Head of caudate nucleus (tissue), 42 donors: ENCODE measurements around the gene GPRC5A.

Experiments
- DNase-seq, 42 donors: peaks; one replicate each; pipeline versions ENCODE4 v3.0.0 to v3.0.0-alpha.2; 2020 to 2021; ENCODE audit warnings: mixed read lengths in 7 of 42
- intact Hi-C: fragments of 100-400 bp; cut with DNase I; formaldehyde crosslinking; loops from one replicate; pipeline ENCODE4 v1.15.0; 2022

The GPRC5A gene

DNA sequence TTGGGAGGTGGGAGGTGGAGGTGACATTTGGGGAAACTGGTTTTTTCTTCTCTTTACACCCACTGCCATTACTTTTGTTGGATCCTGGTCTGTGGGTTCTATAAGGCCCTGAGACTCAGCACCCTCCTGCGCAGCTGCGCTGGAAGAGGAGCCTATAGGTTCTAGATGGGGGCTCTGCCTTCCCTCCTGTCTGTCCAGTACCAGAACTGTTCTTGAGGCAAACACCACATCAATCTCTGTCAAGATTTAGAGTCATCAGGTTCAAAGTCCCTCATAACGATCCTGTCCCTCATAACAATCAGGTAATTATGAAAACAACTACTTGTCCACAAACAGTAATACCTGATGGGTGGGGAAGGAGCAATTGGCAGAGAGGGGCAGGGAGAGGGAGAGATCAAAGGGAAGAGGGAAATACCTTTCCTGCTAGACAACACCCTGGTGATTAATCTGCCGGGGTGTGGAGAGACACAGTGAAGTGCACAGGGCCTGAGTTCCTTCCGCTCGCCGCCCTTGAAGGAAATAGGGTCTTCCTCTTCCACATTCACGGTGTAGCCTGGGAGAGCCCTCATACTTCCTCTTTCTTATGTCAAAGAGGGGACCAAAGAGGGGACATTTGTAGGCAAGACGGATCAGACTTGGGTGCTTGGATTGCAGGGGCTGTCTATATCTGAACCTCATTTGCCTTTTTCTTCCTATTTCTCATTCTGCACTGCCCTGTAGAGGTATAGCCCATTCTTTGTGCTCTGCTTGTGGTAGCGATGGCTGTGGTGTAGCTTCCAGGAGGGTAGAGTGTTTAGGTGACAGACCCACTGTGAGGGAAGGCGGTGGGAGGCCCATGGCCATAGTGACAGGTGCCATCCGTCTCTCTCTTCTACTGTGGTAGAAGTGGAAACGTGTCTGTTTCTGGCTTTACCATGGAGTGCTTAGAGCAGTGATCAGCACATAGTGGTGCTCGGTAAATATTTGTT, 12.6 kb downstream of the GPRC5A start:
- peak in 2 of 42 donors; percentile 13 to 19 for DNase-seq
- intact Hi-C loops, result no loop called here

DNA sequence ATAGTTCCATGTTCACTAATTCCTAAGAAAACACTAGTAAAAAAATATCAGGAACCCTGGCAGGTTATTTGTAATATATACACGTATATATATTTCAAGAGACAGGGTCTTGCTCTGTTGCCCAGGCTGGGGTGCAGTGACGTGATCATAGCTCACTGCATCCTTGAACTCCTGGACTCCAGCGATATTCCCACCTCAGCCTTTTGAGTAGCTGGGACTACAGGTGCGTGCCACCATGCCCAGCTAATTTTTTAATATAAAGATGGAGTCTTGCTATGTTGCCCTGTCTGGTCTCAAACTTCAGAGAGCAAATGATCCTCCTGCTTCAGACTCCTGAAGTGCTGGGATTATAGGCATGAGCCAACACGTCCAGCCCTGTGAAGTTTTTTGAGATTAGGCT, 16.2 kb downstream of the GPRC5A start:
- DNase-seq, result no peak
- intact Hi-C loops, result no loop called here

DNA sequence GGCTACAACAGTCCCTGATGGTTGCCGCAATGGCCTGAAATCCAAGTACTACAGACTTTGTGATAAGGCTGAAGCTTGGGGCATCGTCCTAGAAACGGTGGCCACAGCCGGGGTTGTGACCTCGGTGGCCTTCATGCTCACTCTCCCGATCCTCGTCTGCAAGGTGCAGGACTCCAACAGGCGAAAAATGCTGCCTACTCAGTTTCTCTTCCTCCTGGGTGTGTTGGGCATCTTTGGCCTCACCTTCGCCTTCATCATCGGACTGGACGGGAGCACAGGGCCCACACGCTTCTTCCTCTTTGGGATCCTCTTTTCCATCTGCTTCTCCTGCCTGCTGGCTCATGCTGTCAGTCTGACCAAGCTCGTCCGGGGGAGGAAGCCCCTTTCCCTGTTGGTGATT, 16.9 kb downstream of the GPRC5A start:
- intact Hi-C loops, result no loop called here

DNA sequence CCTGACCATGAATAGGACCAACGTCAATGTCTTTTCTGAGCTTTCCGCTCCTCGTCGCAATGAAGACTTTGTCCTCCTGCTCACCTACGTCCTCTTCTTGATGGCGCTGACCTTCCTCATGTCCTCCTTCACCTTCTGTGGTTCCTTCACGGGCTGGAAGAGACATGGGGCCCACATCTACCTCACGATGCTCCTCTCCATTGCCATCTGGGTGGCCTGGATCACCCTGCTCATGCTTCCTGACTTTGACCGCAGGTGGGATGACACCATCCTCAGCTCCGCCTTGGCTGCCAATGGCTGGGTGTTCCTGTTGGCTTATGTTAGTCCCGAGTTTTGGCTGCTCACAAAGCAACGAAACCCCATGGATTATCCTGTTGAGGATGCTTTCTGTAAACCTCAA, 17.3 kb downstream of the GPRC5A start:
- no peak for DNase-seq
- intact Hi-C loops, result no loop called here

More for the DNA sequence above, 16.9 kb downstream of the GPRC5A start:
- DNase-seq, result no peak

DNA sequence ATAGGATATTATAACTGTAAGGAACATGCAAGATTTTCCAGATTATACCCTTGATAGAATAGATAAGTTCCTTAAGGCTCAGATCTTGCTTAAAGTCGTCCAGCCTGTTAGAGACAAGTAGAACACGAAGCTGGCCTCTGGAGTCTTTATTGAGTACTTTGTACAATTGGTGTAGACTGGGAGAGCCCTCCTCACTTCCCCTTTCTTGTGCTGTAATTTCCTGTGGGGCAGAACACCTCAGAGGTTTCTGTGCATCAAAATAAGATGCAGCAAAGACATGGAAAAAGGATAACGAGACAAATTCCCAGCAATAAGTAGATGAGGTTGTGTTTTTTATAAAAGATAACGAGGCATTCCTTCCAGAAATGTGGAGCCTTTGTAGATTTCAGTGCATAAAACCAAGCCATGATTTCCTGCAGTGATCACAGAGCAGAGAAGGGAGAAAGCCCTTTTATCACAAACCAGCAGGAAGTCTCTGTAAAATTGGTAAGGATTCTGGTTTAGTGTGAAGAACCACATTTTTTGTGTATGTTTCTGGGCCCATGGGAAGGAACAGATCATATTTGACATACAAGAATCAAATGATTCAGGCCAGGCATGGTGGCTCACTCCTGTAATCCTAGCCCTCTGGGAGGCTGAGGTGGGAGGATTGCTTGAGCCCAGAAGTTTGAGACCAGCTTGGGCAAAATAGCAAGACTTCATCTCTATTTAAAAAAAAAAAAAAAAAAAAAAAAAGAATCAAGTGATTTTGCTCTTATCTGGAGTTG, 18.0 kb downstream of the GPRC5A start:
- DNase-seq, result no peak
- intact Hi-C loops, result no loop called here

DNA sequence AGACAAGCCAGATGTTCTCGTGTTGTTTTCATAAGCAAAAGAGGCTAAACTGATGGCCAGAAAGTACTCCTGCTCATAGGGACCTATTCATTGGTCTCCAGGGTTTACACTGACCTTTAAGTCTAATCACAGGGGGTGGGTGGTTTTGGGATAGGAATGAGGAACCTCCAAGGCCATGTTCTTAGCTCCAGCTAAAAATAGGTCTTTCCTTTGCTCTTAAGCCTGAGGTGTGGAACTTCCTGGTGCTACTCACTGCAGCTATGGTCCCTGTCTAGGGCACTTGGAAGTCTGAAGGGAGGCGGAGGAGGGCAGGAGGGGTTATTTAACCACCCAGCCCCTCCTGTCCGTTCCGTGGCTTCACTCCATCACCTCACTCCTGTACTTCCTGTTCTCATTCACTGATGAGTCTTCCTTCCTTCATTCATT, 18.6 kb downstream of the GPRC5A start:
- DNase-seq, result no peak
- intact Hi-C loops, result loop anchor here (5.0 to 10.0 kb wide), 2 partner anchors 185 to 297 kb away; no protein-coding TSS in a partner anchor

DNA sequence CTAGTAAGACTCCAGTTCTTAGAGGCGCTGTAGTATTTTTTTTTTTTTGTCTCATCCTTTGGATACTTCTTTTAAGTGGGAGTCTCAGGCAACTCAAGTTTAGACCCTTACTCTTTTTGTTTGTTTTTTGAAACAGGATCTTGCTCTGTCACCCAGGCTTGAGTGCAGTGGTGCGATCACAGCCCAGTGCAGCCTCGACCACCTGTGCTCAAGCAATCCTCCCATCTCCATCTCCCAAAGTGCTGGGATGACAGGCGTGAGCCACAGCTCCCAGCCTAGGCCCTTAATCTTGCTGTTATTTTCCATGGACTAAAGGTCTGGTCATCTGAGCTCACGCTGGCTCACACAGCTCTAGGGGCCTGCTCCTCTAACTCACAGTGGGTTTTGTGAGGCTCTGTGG, 21.3 kb downstream of the GPRC5A start:
- intact Hi-C loops, result loop anchor here (5.0 to 10.0 kb wide), 2 partner anchors 182 to 295 kb away; no protein-coding TSS in a partner anchor
- no peak for DNase-seq

DNA sequence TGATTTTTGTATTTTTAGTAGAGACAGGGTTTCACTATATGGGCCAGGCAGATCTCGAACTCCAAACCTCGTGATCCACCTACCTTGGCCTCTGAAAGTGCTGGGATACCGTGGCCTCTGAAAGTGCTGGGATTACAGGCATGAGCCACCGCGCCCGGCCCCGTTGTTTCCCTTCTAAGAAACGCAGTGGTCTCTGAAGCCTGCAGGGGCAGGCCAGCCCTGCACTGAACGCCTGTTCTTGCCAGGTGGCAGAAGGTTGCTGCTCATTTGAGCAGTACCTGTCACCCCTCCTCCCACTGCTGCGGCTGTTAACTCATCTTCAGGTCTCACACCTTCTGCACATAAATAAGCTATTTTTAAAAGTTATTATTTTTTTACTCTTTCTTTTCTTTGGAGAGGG, 24.3 kb downstream of the GPRC5A start:
- peak in 1 of 42 donors; percentile 28 for DNase-seq
- intact Hi-C loops, result loop anchor here (2.0 to 10.0 kb wide), 2 partner anchors 59 to 179 kb away; no protein-coding TSS in a partner anchor

DNA sequence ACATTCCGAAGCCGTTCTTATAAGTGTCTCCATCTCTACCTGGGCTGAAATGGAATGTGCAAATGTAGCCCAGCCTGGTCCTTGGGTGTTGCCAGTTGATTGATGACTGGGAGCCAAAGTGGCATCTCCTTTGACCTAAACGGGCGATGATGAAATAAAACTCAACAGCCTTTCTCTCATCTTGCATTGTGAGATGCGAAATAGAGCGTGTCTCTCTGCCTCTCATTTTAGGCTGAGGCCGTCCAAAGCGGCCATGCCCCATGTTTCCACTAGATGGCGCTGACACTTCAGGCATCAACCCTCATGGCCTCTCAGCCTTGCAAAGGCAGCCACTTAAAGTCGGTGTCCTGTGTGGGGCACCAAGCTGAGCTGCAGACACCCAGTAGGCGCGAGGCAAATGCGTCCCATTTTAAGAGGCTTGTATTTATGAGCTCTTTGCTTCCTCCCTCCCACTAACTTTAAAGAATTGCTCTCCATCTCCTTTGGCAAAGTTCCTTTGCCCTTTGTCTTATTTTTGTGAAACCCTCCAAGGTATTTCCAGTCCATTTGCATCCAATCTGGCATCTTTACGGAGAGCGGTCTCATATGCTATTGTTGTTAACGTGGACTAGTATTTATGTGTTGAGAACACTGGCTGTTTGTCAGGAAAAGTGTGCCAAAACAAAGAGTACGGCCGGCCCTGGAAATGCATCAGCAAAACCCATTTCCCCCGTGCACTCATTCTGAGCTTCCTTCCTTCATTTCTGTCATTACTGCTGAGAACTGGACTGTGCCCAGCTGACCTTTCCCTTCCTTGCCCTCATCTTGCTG, 25.0 kb downstream of the GPRC5A start:
- intact Hi-C loops, result loop anchor here (2.0 to 10.0 kb wide), 2 partner anchors 58 to 178 kb away; no protein-coding TSS in a partner anchor
- peak; percentile 77 to 98 (median 94) for DNase-seq

DNA sequence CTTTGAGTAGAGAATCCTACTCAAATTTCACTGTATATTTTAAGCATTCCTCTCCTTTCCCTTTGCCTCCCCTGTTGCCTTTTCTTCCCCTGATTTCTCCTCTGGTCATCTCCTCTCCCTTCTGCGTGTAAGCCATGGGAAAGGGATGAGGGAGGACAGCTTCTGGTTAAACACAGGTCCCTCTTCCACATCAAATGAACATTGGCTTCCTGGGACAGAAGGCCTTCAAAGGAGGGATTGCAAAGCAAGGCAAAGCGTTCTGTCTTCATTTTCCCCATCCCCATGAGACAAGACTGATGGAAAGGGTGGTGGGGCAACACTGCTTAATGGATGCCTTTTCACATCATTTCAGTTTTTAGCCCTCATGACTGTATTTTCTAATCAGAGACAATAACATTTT, 26.2 kb downstream of the GPRC5A start:
- DNase-seq, result peak in 1 of 42 donors; percentile 13
- intact Hi-C loops, result loop anchor here (2.0 to 10.0 kb wide), 2 partner anchors 57 to 177 kb away; no protein-coding TSS in a partner anchor

DNA sequence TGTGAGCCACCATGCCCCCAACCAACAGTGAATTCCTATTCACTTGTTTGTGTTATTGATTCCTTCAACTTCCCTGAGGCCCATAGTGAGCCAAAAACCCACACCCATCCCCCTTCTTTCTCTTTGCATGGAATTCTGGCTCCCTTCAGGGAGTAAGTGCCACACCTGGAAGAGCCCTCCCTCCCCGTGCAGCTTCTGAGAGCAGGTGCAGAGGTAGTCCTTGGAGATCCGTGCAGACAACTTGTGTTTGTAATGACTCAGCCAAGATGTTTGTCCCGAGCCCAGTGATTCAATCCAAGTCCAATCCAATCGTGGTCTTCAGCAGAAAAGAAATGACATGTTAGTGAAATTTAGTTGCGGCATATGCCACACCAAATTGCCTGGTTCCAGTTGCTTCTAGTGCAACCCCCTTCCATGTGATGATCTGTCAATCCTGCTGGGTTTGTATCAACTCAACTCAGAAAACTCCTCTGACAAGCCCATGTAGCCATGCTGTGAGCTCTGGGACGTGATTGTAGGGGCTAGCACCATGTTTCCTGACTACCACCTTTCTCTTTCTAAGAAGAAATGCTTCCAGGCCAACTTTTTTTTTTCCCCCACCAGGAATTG, 27.5 kb downstream of the GPRC5A start:
- intact Hi-C loops, result loop anchor here (10.0 kb wide), 1 partner anchor 176 kb away; no protein-coding TSS in a partner anchor
- DNase-seq, result peak in 1 of 42 donors; percentile 8

DNA sequence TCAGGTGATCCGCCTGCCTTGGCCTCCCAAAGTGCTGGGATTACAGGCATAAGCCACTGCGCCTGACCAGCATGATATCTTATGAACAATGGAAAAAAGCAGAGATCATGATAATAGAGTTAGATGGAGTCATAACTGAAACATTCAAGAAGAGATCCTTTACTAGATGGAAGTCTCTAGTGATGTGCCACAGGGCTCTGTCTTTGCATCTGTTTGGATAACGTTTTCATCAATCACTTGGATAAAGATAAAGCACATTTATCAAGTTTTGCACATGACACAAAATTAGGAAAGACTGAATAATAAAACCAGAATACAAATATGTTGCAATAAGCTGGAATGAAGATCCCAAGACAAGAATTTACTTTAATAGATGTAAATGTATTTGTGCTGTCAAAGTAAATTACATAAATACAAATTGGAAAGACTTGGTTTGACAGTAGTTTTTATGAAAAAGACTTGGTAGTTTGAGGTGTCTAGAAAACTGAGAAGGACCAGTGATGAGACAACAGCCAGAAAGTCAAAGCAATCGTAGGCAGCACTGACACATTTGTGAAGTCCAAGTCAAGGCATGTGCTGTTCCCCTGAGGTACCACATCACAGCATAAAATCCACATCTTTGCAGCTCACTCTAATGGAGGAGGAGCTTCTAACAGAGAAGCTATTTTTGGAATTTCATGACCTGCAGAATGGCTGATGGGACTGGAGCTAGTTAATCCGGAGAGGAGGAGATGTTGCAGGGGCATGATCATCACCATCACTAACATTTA, 28.5 kb downstream of the GPRC5A start:
- no peak for DNase-seq

DNA sequence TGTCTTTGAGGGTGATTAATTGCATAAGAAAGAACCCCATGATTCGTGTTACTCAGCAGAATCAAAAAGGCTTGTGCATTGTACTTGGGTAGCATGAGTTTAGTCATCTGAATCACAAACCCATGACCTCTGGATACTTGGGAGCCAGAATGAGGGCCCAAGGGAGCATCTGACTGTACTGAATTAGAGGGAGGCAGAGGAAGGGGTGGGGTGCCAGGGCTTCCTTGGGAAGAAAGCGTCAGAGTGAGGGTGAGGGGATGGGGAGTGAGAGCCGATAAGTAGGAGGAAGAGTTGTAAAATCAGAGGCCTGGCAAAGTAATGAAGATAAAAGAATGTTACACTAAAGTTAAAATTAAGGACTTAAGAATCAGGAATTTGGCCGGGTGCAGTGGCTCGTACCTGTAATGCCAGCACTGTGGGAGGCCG, 30.8 kb downstream of the GPRC5A start:
- no peak for DNase-seq
- intact Hi-C loops, result no loop called here

More for the DNA sequence above, 28.5 kb downstream of the GPRC5A start:
- intact Hi-C loops, result loop anchor here (10.0 kb wide), 1 partner anchor 175 kb away; no protein-coding TSS in a partner anchor

DNA sequence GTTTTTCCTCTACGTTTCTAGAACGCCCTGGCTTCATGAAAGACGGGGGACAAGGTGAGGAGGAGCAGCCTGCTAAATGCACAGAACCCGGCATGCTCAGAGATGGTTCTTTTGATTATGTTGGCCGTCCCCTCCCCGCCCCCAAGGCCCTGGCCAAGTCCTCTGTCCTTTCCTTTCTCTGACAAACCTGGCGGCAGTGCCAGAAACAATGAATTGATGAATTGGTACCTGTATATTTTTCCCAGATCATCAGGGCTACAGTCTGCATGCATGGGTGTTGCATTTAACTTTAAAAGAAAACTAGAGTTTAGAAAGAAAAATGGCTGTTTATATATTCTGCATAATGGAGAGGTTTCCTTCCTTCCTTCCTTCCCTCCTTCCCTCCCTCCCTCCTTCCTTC, 31.6 kb downstream of the GPRC5A start:
- no peak for DNase-seq
- intact Hi-C loops, result no loop called here

DNA sequence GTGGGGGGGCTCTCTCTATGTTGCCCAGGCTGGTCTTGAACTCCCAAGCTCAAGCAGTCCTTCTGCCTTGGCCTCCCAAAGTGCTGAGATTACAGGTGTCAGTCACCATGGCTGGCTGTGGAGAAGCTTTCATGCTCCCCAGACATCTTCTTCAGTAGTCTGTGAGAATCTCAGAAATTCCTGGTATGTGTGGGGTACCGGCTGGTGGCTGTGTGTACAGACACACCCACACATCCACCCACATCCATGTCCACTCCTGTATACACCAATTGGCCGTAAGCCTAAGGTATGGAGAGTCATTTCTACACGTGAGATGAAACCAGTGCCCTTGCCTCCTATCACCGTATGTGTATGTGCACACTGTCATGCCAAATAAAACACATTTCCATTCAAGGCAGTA, 32.8 kb downstream of the GPRC5A start:
- intact Hi-C loops, result no loop called here

DNA sequence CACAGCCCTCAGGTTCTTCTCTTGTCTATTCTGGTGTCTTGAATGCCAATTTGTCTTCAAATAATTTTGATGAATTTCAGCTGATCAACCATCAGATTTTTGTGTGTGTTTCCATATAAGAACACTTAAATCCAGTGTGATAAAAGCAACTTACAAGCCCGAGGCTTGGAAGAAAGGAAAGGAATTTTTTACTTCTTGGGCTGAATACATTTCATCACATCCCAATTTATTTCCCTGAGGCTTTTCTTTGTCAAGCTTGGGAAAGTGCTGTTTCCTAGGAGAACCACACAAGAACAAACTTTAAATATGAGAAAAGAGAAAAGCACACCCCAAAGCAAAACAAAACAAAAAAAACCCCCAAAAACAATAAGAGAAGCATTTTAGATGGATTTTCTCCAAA, 34.0 kb downstream of the GPRC5A start:
- intact Hi-C loops, result no loop called here
- DNase-seq, result no peak

More for the DNA sequence above, 32.8 kb downstream of the GPRC5A start:
- DNase-seq, result no peak

DNA sequence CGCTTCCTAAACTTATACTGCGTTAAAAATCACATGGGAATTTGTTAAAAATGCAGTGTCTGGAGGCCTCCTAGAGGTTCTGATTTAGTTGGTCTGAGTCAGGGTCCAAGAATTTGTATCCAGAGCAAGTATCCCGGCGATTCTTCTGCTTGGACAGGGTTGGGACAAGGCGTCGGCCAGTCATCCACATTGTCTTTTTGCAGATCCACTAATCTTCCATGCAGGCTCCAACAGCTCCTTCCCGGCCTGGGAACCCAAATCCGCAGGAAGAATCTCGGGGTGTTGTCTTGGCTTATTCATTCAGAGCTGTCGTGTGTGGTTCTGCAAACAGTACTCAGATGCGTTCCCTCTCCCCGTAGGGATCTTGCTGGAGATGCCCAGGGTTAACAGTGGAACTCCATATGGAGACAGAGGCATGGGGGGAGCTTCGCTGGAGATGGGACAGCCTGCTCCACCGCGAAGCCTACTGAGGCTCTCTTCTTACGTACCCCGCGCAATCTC, 35.3 kb downstream of the GPRC5A start:
- no peak for DNase-seq
- intact Hi-C loops, result no loop called here
